Epithelial cell of proximal tubule (primary cell): ENCODE data around the gene TAS2R60. TPM values are rescaled to one million over a fixed set of nuclear protein-coding genes. Genes with fewer than 3 reads are reported as not detected.
A peak's percentile ranks its signal among the peaks of the same experiment; 100 is the strongest.

Experiments used
- DNase-seq: peaks from one replicate; pipeline ENCODE4 v3.0.0-alpha.2; 2011; ENCODE audit warnings: low read depth
- H3K4me3 ChIP-seq: 2 replicates; pipeline ENCODE4 v1.5.1; 2011; ENCODE audit warnings: low read depth, mild to moderate bottlenecking, low read length
- total RNA-seq: library from RNA; depleted of rRNA; stranded (reverse); fragments of >200 nt; gene quantifications from 2 replicates; pipeline ENCODE4 v1.2.3, GENCODE V29; 2015
- TF ChIP-seq, protein P1 (sequence below): conservative IDR thresholded peaks from 2 replicates; pipeline ENCODE4 v1.5.1; 2012; ENCODE audit warnings: low read depth, mild to moderate bottlenecking, low read length

The TAS2R60 gene
- total RNA-seq, 1 donor from 2014 or later: not detected

DNA sequence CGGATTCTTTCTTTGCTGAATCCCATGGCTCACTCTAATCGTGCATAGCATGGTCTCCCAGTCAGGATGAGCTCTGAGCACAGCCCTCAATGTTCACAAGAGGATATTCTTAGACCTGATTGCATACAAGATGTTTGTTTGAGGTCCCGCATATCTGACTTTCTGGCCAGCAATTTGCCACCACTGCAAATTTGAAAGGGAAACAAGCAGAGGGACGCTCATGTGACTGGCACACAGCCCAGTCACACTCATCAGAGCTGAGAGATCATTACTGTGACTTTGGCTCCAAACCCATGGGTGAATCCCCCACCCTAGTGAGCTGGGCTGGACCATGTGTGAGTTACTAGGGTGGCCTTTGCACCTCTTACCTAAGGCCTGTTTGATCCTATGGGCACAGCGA lies 44.3 kb downstream of the TAS2R60 start:
- TF ChIP-seq, protein P1, sequence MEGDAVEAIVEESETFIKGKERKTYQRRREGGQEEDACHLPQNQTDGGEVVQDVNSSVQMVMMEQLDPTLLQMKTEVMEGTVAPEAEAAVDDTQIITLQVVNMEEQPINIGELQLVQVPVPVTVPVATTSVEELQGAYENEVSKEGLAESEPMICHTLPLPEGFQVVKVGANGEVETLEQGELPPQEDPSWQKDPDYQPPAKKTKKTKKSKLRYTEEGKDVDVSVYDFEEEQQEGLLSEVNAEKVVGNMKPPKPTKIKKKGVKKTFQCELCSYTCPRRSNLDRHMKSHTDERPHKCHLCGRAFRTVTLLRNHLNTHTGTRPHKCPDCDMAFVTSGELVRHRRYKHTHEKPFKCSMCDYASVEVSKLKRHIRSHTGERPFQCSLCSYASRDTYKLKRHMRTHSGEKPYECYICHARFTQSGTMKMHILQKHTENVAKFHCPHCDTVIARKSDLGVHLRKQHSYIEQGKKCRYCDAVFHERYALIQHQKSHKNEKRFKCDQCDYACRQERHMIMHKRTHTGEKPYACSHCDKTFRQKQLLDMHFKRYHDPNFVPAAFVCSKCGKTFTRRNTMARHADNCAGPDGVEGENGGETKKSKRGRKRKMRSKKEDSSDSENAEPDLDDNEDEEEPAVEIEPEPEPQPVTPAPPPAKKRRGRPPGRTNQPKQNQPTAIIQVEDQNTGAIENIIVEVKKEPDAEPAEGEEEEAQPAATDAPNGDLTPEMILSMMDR: no peak
- no peak overlapping the region for H3K4me3 ChIP-seq
- DNase-seq: no peak

- no peak for DNase-seq
- H3K4me3 ChIP-seq: no peak overlapping the region
- TF ChIP-seq, protein P1: peak; percentile 53
These were observed 47.6 kb downstream of the TAS2R60 start for GRCh38 chr7:143490717-143491306.

GRCh38 chr7:143492043-143492471 lies 48.8 kb downstream of the TAS2R60 start:
- TF ChIP-seq, protein P1: no peak
- no peak for DNase-seq
- no peak overlapping the region for H3K4me3 ChIP-seq

- DNase-seq: no peak
- no peak overlapping the region for H3K4me3 ChIP-seq
- TF ChIP-seq, protein P1: no peak
These were observed 49.8 kb downstream of the TAS2R60 start for GRCh38 chr7:143492799-143493739.

DNA sequence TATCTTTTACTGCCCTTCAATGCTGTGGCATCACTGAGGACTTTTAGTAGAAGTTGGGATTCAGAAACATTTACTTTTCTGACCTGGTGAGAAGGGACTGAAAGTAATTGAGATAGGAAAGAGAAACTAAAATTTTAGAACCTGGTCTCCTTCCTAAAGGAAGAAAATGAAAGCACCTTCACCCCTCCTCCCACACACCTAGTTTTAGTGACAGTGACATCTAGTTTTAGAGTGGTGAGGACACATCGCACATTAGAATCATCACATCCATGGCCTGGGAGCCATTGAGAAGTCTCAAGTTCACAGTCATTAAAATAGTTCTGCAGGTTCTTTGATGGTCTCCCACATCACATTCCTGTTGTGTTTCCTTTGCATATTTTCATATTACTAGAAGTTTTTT lies 50.5 kb downstream of the TAS2R60 start:
- TF ChIP-seq, protein P1: no peak
- DNase-seq: no peak
- H3K4me3 ChIP-seq: no peak overlapping the region

Other genes with a start within 250 kb of the TAS2R60 start
- not detected in 2 replicates for gene TAS2R40, start 221.4 kb upstream of the TAS2R60 start, total RNA-seq
- gene GSTK1, start 180.0 kb upstream of the TAS2R60 start, total RNA-seq: 95.1 and 141 TPM in 2 replicates
- 14.5 and 30.9 TPM in 2 replicates for gene TMEM139, start 158.5 kb upstream of the TAS2R60 start, total RNA-seq
- gene CASP2, start 155.1 kb upstream of the TAS2R60 start, total RNA-seq: 17.8 and 18.7 TPM in 2 replicates
- gene CLCN1, start 127.3 kb upstream of the TAS2R60 start, total RNA-seq: not detected in 2 replicates
- 0.29 and 1.5 TPM in 2 replicates for gene FAM131B, start 80.7 kb upstream of the TAS2R60 start, total RNA-seq
- gene ZYX, start 62.1 kb upstream of the TAS2R60 start, total RNA-seq: 117 and 152 TPM in 2 replicates
- gene EPHA1, start 34.6 kb upstream of the TAS2R60 start, total RNA-seq: 4.5 and 14.4 TPM in 2 replicates
- gene TAS2R41, start 34.4 kb downstream of the TAS2R60 start, total RNA-seq: not detected in 2 replicates
- gene CTAGE15, start 128.3 kb downstream of the TAS2R60 start, total RNA-seq: 0.65 and 1.3 TPM in 2 replicates
- 0.07 and 2.3 TPM in 2 replicates for gene TCAF2, start 177.5 kb downstream of the TAS2R60 start, total RNA-seq